Measurements from ENCODE around the gene MYO7B. TPM values are rescaled to one million over a fixed set of nuclear protein-coding genes. Genes with fewer than 3 reads are reported as not detected.

The MYO7B gene
- total RNA-seq, 4 donors from 2014 or later: 0.21 to 0.48 (median 0.28) TPM

DNA sequence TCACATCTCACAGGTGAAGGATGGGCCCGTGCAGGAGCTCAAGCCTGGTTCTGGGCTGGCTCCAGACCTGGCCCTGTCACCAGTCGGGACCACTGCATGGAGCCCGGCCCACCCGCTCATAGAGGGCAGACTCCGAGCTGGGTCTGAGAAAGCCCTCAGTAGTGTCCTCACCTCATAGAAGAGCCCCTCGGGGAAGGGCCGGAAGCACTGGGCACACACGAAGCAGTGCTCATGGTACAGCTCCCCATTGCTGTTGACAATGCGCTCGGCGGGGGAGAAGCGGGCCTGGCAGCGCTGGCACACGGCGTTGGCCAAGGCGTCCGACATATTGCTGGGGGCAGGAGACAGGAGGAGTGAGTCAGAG lies 121.7 kb downstream of the MYO7B start:
- no peak overlapping the region for H3K4me3 ChIP-seq
- H3K4me1 ChIP-seq: peaks cover 0 to 40% of the 10 kb centered on the region in 2 donors
- H3K36me3 ChIP-seq: no peaks in the 10 kb centered on the region
- no peaks in the 10 kb centered on the region for H3K27me3 ChIP-seq
- intact Hi-C loops (cut with DNase I; ENCODE audit: low total_unique reads): no loop called here
- DNase-seq: no peak
- peak overlapping the region; percentile 44 to 55 for H3K27ac ChIP-seq
- H3K9me3 ChIP-seq: no peaks in the 10 kb centered on the region
- TF ChIP-seq, protein P1, sequence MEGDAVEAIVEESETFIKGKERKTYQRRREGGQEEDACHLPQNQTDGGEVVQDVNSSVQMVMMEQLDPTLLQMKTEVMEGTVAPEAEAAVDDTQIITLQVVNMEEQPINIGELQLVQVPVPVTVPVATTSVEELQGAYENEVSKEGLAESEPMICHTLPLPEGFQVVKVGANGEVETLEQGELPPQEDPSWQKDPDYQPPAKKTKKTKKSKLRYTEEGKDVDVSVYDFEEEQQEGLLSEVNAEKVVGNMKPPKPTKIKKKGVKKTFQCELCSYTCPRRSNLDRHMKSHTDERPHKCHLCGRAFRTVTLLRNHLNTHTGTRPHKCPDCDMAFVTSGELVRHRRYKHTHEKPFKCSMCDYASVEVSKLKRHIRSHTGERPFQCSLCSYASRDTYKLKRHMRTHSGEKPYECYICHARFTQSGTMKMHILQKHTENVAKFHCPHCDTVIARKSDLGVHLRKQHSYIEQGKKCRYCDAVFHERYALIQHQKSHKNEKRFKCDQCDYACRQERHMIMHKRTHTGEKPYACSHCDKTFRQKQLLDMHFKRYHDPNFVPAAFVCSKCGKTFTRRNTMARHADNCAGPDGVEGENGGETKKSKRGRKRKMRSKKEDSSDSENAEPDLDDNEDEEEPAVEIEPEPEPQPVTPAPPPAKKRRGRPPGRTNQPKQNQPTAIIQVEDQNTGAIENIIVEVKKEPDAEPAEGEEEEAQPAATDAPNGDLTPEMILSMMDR (IDR thresholded peaks at IDR 0.05): no peak
- no peak for TF ChIP-seq POLR2A (IDR thresholded peaks at IDR 0.05)

DNA sequence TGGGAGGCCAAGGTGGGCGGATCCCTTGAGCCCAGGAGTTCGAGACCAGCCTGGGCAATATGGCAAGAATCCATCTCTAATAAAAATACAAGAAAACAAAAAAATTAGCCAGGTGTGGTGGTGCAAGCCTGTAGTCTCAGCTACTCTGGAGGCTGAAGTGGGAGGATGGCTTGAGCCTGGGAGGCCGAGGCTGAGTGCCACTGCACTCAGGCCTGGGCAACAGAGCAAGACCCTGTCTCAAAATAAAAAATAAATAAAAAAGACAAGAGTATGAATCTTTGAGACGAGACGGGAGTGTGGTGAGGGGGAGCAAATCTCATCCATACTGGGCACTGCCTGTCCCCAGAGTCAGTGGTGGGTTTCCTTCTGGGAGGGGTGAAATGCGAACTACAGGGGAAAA lies 122.7 kb downstream of the MYO7B start:
- H3K27me3 ChIP-seq: no peaks in the 10 kb centered on the region
- intact Hi-C loops (cut with DNase I; ENCODE audit: low total_unique reads): no loop called here
- peaks cover 0 to 39% of the 10 kb centered on the region in 2 donors for H3K4me1 ChIP-seq
- no peaks in the 10 kb centered on the region for H3K9me3 ChIP-seq
- H3K27ac ChIP-seq: peak overlapping the region; percentile 55 to 73
- TF ChIP-seq POLR2A (IDR thresholded peaks at IDR 0.05): no peak
- TF ChIP-seq, protein P1 (IDR thresholded peaks at IDR 0.05): no peak
- DNase-seq: no peak
- H3K4me3 ChIP-seq: no peak overlapping the region
- H3K36me3 ChIP-seq: no peaks in the 10 kb centered on the region

DNA sequence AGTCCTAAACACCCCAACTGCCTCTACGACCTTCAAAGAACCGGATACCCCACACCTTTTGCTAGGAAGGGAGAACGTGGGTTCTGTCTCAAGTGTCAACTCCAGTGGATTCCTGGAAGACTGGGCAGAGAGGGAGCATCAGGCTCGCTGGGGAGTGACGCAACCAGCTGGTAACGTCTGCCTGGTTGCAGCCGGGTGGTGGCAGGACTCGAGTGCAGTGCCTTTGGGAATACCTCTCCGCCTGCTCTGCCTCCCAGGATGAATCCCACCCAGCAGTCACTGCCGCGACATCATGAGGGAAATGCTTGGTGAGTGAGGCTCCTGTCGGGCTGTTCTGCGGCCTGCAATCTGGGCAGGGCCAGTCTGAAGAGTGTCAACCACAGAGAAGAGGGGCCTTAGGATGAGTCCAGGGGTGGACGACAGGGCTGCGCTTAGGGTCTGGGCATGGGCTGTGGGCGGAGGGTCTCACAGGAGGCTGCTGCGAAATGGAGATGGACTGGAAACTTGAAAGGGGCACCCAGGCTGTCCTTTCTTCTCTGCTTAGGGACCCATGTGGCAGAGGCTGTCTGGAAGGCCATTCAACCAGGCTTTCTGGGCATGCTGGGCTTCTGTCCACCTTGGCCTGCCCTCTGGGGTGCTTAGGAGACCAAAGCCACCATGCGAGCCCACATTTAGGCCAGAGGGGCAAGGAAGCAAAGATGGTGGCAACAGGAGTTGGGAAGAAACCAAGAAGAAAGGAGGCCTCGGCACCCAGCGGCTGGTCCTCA lies 123.3 kb downstream of the MYO7B start:
- Histone ChIP-seq H3K36me3 (no peaks in the 10 kb centered on the region), H3K27me3 (no peaks in the 10 kb centered on the region), H3K27ac (peak overlapping the region; percentile 55 to 73), H3K9me3 (no peaks in the 10 kb centered on the region), H3K4me1 (peaks cover 0 to 41% of the 10 kb centered on the region in 2 donors), H3K4me3 (no peak overlapping the region)
- no peak for DNase-seq
- TF ChIP-seq, protein P1 (IDR thresholded peaks at IDR 0.05): no peak
- no peak for TF ChIP-seq POLR2A (IDR thresholded peaks at IDR 0.05)
- intact Hi-C loops (cut with DNase I; ENCODE audit: low total_unique reads): no loop called here

DNA sequence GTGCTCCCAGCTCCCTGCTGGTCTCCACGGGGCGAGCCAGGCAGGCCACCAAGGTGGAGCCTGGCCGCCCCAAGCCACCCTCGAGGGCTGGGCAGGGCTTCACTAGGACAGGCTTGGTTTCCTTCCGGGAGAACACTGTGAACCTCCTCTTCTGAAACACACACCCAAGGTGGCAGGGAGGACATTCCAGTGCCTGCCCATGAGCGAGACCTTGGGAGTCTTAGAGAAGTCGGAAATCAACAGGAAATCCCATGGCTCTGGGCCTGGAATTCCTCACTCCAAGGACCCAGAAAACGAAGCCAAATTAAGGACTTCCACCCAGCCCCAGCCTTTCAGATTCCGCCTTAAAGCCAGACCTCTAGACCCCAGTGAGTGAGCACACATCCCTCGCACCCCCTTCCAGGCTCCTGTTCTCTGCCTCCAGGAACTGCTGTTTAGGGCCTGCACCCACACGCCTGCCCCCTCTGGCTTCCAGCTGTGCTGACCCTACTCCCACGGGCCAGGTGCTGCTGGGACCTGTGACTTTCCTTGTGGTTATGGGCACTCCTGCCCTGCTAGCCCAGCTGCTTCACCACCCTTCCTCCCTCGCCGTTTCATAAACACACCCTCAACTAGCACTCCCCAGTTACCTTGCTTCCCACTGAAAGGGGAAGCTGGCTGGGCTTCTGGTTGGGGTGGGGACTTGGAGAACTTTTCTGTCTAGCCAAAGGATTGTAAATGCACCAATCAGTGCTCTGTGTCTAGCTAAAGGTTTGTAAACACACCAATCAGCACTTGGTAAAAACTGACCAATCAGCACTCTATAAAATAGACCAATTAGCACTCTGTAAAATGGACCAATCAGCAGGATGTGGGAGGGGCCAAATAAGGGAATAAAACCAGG lies 124.2 kb downstream of the MYO7B start:
- H3K36me3 ChIP-seq: no peaks in the 10 kb centered on the region
- no peaks in the 10 kb centered on the region for H3K27me3 ChIP-seq
- no peaks in the 10 kb centered on the region for H3K9me3 ChIP-seq
- no peak overlapping the region for H3K4me3 ChIP-seq
- H3K4me1 ChIP-seq: peaks cover 0 to 44% of the 10 kb centered on the region in 2 donors
- DNase-seq: peak in 1 of 2 donors; percentile 72
- H3K27ac ChIP-seq: peak overlapping the region; percentile 55 to 73
- intact Hi-C loops (cut with DNase I; ENCODE audit: low total_unique reads): no loop called here
- TF ChIP-seq, protein P1 (IDR thresholded peaks at IDR 0.05): no peak
- no peak for TF ChIP-seq POLR2A (IDR thresholded peaks at IDR 0.05)

DNA sequence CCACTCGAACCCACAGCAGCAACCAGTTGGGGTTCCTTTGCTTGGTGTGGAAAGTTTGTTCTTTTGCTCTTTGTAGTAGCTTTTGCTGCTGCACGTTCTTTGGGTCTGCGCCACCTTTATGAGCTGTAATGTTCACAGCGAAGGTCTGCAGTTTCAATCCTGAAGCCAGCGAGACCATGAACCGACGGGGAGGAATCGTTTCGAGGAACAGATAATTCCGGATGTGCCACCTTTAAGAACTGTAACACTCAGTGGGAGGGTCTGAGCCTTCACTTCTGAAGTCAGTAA lies 124.8 kb downstream of the MYO7B start:
- H3K27me3 ChIP-seq: no peaks in the 10 kb centered on the region
- no peaks in the 10 kb centered on the region for H3K9me3 ChIP-seq
- H3K36me3 ChIP-seq: no peaks in the 10 kb centered on the region
- peak overlapping the region; percentile 55 to 73 for H3K27ac ChIP-seq
- H3K4me3 ChIP-seq: no peak overlapping the region
- peaks cover 0 to 44% of the 10 kb centered on the region in 2 donors for H3K4me1 ChIP-seq
- DNase-seq: no peak
- no peak for TF ChIP-seq POLR2A (IDR thresholded peaks at IDR 0.05)
- TF ChIP-seq, protein P1 (IDR thresholded peaks at IDR 0.05): no peak
- intact Hi-C loops (cut with DNase I; ENCODE audit: low total_unique reads): no loop called here

Data from uterus (tissue), 4 donors.